Ovary (tissue), 9 donors: Measurements from ENCODE around the gene KIF1C. TPM values are rescaled to one million over a fixed set of nuclear protein-coding genes. Genes with fewer than 3 reads are reported as not detected.
A peak's percentile ranks its signal among the peaks of the same experiment; 100 is the strongest.

Source experiments
- DNase-seq, 5 donors: peaks; one replicate each; pipeline ENCODE4 v3.0.0-alpha.2; 2019 to 2020
- H3K27ac ChIP-seq, 2 donors: fragments of 200-600 bp; one replicate each; pipeline versions ENCODE4 v1.5.1 to v1.8.0; 2019 to 2022
- H3K27me3 ChIP-seq: fragments of 200-600 bp; one replicate; pipeline ENCODE4 v1.8.0; 2022
- H3K36me3 ChIP-seq: fragments of 200-600 bp; sonication (generic); one replicate; pipeline ENCODE4 v1.5.1; 2019
- H3K4me1 ChIP-seq: one replicate; pipeline ENCODE4 v1.8.1; 2013; ENCODE audit warnings: mild to moderate bottlenecking, moderate library complexity; ENCODE audit not compliant: insufficient read depth
- H3K4me3 ChIP-seq: fragments of 200-600 bp; sonication (generic); one replicate; pipeline ENCODE4 v1.5.1; 2017
- H3K9me3 ChIP-seq, 2 donors: fragments of 200-600 bp in 1 of 2; sonication (generic) in 1 of 2; one replicate each; pipeline versions ENCODE4 v1.5.1 to v1.8.1; 2013 to 2019; ENCODE audit warnings: mild to moderate bottlenecking in 1 of 2, moderate library complexity in 1 of 2
- CTCF ChIP-seq, 3 donors: fragments of 450-650 bp in 2 of 3; fragments of 200-600 bp in 1 of 3; IDR thresholded peaks; one replicate each; pipeline versions ENCODE4 v1.5.1 to v1.8.0; 2016 to 2022; ENCODE audit warnings: antibody characterized with exemption in 3 of 3, mild to moderate bottlenecking in 1 of 3
- EP300 ChIP-seq: sonication (generic); formaldehyde crosslinking; IDR thresholded peaks from one replicate; pipeline ENCODE4 v1.6.1; 2017; ENCODE audit warnings: antibody characterized with exemption
- POLR2A ChIP-seq: fragments of 450-650 bp; IDR thresholded peaks from one replicate; pipeline ENCODE4 v1.6.1; 2017; ENCODE audit warnings: antibody characterized with exemption, mild to moderate bottlenecking, moderate library complexity
- WGBS, 3 donors: extraction: QIAGEN DNeasy Blood & Tissue Kit in 1 of 3; methylation state at CpG; one replicate each; pipeline versions ENCODE4 v1.1.5 to v1.1.7; 2013 to 2017; 5-methylcytosine and 5-hydroxymethylcytosine counted together
- intact Hi-C, 4 donors: fragments of 100-400 bp; cut with DNase I; formaldehyde crosslinking; loops; one replicate each; pipeline versions ENCODE4 v1.11.0 to v1.15.1; 2022 to 2023
- polyA plus RNA-seq, 2 donors: library from polyadenylated mRNA; stranded (reverse); fragments of 200-250 nt in 1 of 2; fragments of 350-450 nt in 1 of 2; fragmentation: Illumina TruSeq in 1 of 2; extraction: RNeasy Lipid Tissue Mini Kit (QIAGEN cat#74804) in 1 of 2; gene quantifications; one replicate each; pipeline ENCODE4 v1.2.3, GENCODE V29; 2013 to 2014
- total RNA-seq, 7 donors: library from RNA; depleted of rRNA in 2 of 7; stranded (reverse); fragments of >200 nt in 2 of 7; fragmentation: NEBNext Ultra II Directional in 3 of 7; extraction: Animal tissue kit (Norgen Biotek cat#: 25700) in 3 of 7; gene quantifications; one replicate each; pipeline versions ENCODE4 v1.1.0 to v1.2.4, GENCODE V29; 2016 to 2023
- donor health status: DM: no; HTN: no; CAD: no; lungs with moderate emphysema.
- donor health status: DM: no; HTN: no; CAD: no.
- donor health status: Bipolar disorder and iron deficiency.
- donor health status: DM: yes; HTN: yes; CAD: no.
- donor health status: DM: no; HTN: no; CAD: no.
- donor health status: DM: yes; HTN: yes; CAD: no.

The KIF1C gene
- total and polyA plus RNA-seq, 9 donors = 17.5 to 129 (median 90.3) TPM

GRCh38 chr17:4967539-4968485 is 29.9 kb upstream of the KIF1C start, which contains the start of gene SPAG7:
SPAG7 (minus strand) TSS chr17:4967817; CDS start chr17:4967804, 13 bp downstream.
- H3K36me3 ChIP-seq = no peaks in the 10 kb centered on the region
- peak within 1 kb of the TSS; percentile 67 to 99 for H3K27ac ChIP-seq
- intact Hi-C loops = no loop called here
- H3K4me3 ChIP-seq = peak within 1 kb of the TSS; percentile 81
- H3K9me3 ChIP-seq = no peaks in the 10 kb centered on the region
- TF ChIP-seq POLR2A (peak; percentile 88), CTCF (IDR thresholded peaks at IDR 0.05) (peak in 1 of 3 donors; percentile 14), EP300 (no peak)
- peaks cover 8% of the 10 kb centered on the region for H3K4me1 ChIP-seq
- no peaks in the 10 kb centered on the region for H3K27me3 ChIP-seq
- peak; percentile 92 to 98 (median 95) for DNase-seq
- WGBS, 3 donors = 1 to 2% (median 1%) methylated on average over 62 to 66 of the region's 66 CpGs

GRCh38 chr17:4968486-4969046 is 29.2 kb upstream of the KIF1C start:
- WGBS, 3 donors = 23 to 32% (median 27%) methylated on average over 23 of the region's 23 CpGs
- Histone ChIP-seq H3K4me1 (peaks cover 8% of the 10 kb centered on the region), H3K27ac (peak overlapping the region in 1 of 2 donors; percentile 99), H3K36me3 (no peaks in the 10 kb centered on the region), H3K4me3 (peak overlapping the region; percentile 81), H3K9me3 (no peaks in the 10 kb centered on the region), H3K27me3 (no peaks in the 10 kb centered on the region)
- DNase-seq = peak in 1 of 5 donors; percentile 43
- intact Hi-C loops = no loop called here
- TF ChIP-seq POLR2A = no peak
- no peak for TF ChIP-seq EP300
- TF ChIP-seq CTCF (IDR thresholded peaks at IDR 0.05) = no peak

- H3K27me3 ChIP-seq = no peaks in the 10 kb centered on the region
- WGBS, 3 donors = 35 to 59% (median 50%) methylated on average over 15 of the region's 15 CpGs
- no peaks in the 10 kb centered on the region for H3K9me3 ChIP-seq
- DNase-seq = peak in 3 of 5 donors; percentile 23 to 55 (median 35)
- H3K4me1 ChIP-seq = peaks cover 8% of the 10 kb centered on the region
- peak overlapping the region; percentile 81 for H3K4me3 ChIP-seq
- intact Hi-C loops = no loop called here
- TF ChIP-seq EP300 (no peak), CTCF (IDR thresholded peaks at IDR 0.05) (no peak), POLR2A (no peak)
- no peaks in the 10 kb centered on the region for H3K36me3 ChIP-seq
- peak overlapping the region in 1 of 2 donors; percentile 99 for H3K27ac ChIP-seq
These were observed 28.7 kb upstream of the KIF1C start for GRCh38 chr17:4969047-4969550.

- TF ChIP-seq CTCF (IDR thresholded peaks at IDR 0.05) (no peak), POLR2A (no peak), EP300 (no peak)
- WGBS, 3 donors = 61 to 64% (median 63%) methylated on average over 16 of the region's 16 CpGs
- Histone ChIP-seq H3K9me3 (no peaks in the 10 kb centered on the region), H3K27me3 (no peaks in the 10 kb centered on the region), H3K4me3 (no peak overlapping the region), H3K36me3 (no peaks in the 10 kb centered on the region), H3K4me1 (peaks cover 8% of the 10 kb centered on the region), H3K27ac (no peak overlapping the region)
- no peak for DNase-seq
- intact Hi-C loops = no loop called here
These were observed 28.1 kb upstream of the KIF1C start for GRCh38 chr17:4969551-4970173.
